Measurements from ENCODE around the gene CAPZB.

CAPZB gene

DNA sequence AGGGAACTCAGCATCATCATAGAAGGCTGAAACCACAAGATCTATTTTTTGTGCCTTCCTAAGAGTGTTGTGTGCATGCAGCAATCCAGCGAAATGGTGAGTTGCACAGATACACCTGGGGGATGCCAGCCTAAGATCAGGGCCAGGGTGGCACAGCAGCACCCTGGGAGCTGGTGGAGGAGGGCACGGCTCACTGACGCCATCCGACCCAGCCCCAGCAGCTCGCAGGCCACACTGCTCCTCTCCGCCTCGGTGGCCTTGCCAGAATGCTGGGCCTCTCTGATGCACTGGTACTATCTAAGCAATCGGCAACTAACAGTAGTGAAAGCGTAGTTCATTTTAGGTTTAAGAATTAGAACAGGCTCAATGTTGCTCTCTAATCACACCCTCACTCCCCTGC is 37.8 kb downstream of the CAPZB start (continued):
- TF ChIP-seq, protein P1, sequence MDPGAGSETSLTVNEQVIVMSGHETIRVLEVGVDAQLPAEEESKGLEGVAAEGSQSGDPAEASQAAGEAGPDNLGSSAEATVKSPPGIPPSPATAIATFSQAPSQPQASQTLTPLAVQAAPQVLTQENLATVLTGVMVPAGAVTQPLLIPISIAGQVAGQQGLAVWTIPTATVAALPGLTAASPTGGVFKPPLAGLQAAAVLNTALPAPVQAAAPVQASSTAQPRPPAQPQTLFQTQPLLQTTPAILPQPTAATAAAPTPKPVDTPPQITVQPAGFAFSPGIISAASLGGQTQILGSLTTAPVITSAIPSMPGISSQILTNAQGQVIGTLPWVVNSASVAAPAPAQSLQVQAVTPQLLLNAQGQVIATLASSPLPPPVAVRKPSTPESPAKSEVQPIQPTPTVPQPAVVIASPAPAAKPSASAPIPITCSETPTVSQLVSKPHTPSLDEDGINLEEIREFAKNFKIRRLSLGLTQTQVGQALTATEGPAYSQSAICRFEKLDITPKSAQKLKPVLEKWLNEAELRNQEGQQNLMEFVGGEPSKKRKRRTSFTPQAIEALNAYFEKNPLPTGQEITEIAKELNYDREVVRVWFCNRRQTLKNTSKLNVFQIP (CRISPR knock-in tag; IDR thresholded peaks at IDR 0.05; ENCODE audit: borderline replicate concordance, low read depth): no peak
- TF ChIP-seq CSDC2 (CRISPR knock-in tag; IDR thresholded peaks at IDR 0.05) (no peak), ESRRG (CRISPR knock-in tag; IDR thresholded peaks at IDR 0.05) (no peak), ZFP30 (CRISPR knock-in tag; IDR thresholded peaks at IDR 0.05) (no peak), ZNF565 (CRISPR knock-in tag; conservative IDR thresholded peaks at IDR 0.05; ENCODE audit: low read depth) (no peak), TCF4 (CRISPR knock-in tag; IDR thresholded peaks at IDR 0.05; ENCODE audit: borderline replicate concordance) (no peak), RARB (CRISPR knock-in tag; IDR thresholded peaks at IDR 0.05) (no peak), BACH2 (CRISPR knock-in tag; IDR thresholded peaks at IDR 0.05; ENCODE audit: borderline replicate concordance) (no peak), ARNTL (CRISPR knock-in tag; IDR thresholded peaks at IDR 0.05; ENCODE audit: borderline replicate concordance, low read depth) (no peak), GLIS3 (CRISPR knock-in tag; IDR thresholded peaks at IDR 0.05) (no peak), ZNF70 (CRISPR knock-in tag; IDR thresholded peaks at IDR 0.05) (no peak)
- TF ChIP-seq, protein P2, sequence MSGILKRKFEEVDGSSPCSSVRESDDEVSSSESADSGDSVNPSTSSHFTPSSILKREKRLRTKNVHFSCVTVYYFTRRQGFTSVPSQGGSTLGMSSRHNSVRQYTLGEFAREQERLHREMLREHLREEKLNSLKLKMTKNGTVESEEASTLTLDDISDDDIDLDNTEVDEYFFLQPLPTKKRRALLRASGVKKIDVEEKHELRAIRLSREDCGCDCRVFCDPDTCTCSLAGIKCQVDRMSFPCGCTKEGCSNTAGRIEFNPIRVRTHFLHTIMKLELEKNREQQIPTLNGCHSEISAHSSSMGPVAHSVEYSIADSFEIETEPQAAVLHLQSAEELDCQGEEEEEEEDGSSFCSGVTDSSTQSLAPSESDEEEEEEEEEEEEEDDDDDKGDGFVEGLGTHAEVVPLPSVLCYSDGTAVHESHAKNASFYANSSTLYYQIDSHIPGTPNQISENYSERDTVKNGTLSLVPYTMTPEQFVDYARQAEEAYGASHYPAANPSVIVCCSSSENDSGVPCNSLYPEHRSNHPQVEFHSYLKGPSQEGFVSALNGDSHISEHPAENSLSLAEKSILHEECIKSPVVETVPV (CRISPR knock-in tag; IDR thresholded peaks at IDR 0.05): no peak

DNA sequence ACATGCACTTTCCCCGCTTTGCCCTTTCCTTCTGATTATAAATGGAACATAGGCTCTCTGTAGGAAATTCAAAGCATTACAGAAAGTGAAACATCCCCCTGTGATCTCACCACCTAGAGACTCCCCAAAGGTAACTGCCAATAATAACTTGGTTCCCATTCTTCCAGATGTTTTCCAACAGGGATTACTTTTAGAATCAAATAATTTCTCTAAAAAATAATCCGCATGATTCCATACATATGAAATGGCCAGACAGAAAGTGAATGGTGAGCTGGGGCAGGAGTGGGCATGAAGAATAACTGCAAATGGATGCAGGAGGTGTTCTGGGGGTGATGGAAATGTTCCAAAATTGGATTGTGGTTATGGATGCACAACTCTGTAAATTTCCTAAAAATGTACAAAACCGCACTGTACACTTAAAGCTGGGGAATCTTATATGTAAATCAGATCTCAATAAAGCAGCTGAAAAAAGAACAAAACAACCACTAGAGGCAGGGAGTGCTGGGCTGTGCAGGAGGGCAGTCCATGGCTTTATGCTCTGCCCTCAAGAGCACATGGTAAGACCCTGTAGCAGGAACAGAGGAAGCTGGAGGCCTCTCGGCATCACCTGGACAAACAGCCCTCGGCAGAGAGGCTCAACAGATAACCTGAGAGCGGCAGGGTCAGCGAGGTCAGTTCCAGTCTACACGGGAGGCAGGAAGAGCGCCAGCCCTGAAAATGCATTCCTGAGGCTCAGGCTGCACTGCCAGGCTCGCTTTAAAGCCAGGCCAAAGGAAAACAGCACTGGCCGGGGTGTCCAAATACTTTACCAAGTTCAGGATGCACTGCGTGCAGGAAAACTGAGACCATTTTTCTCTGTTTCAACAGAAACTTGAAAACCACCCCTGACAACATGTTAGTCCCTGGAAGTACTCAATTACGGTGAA is 39.7 kb downstream of the CAPZB start:
- ATAC-seq: peak; percentile 68
- 0 out of 2 replicates have a peak, but pooled peaks have one; percentile 8 for TF ChIP-seq ZNF8 (CRISPR knock-in tag; IDR thresholded peaks at IDR 0.05)
- TF ChIP-seq, protein P1 (CRISPR knock-in tag; IDR thresholded peaks at IDR 0.05; ENCODE audit: borderline replicate concordance, low read depth): no peak

DNA sequence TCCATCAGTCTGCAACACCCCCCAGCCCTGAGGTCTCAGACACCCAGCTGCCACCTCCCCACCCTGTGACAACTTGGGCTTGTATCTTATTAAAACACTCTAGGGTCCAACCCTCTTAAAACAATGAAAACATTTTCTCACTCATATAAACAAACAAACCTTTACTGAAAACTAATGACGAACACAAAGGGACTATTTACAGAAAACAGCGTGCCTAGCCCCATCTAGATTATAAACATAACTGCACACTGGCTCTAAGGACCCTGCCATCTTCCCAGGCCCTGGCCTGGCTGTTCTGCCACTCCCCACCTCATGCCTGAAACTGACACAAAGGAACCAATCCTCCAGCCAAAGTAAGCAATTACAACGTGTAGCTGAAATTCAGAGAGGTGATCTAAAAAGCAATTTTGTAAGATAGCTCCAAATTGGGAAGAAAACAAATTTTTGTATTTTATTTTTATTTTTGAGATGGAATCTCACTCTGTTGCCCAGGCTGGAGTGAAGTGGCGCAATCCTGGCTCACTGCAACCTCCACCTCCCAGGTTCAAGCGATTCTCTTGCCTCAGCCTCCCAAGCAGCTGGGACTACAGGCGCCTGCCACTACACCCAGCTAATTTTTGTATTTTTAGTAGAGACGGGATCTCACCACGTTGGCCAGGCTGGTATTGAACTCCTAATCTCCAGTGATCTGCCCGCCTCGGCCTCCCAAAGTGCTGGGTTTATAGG is 40.9 kb downstream of the CAPZB start:
- no peak for ATAC-seq
- TF ChIP-seq ESRRG (CRISPR knock-in tag; IDR thresholded peaks at IDR 0.05): no peak
- 0 out of 2 replicates have a peak, but pooled peaks have one; percentile 16 for TF ChIP-seq SNAI2 (CRISPR knock-in tag; IDR thresholded peaks at IDR 0.05)
- TF ChIP-seq PPARA (CRISPR knock-in tag; IDR thresholded peaks at IDR 0.05; ENCODE audit: borderline replicate concordance): no peak

DNA sequence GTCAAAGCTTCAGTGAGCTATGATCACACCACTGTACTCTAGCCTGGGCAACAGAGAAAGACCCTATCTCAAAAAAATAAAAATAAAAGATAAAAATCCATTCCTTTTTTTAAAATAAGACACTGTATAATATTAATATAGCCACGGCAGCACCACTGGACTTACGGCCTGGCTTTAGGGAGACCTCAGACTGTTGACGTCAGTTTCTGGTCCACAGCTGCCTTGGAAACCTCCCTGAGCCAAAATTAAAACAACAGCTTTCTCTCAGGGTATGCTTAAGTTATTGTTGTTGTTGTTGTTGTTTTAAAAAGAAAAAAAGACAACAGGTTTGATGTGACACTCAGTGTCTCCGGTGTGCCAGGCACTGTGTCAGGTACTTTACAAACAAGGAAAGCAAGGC is 42.0 kb downstream of the CAPZB start:
- ATAC-seq: no peak
- TF ChIP-seq, protein P3, sequence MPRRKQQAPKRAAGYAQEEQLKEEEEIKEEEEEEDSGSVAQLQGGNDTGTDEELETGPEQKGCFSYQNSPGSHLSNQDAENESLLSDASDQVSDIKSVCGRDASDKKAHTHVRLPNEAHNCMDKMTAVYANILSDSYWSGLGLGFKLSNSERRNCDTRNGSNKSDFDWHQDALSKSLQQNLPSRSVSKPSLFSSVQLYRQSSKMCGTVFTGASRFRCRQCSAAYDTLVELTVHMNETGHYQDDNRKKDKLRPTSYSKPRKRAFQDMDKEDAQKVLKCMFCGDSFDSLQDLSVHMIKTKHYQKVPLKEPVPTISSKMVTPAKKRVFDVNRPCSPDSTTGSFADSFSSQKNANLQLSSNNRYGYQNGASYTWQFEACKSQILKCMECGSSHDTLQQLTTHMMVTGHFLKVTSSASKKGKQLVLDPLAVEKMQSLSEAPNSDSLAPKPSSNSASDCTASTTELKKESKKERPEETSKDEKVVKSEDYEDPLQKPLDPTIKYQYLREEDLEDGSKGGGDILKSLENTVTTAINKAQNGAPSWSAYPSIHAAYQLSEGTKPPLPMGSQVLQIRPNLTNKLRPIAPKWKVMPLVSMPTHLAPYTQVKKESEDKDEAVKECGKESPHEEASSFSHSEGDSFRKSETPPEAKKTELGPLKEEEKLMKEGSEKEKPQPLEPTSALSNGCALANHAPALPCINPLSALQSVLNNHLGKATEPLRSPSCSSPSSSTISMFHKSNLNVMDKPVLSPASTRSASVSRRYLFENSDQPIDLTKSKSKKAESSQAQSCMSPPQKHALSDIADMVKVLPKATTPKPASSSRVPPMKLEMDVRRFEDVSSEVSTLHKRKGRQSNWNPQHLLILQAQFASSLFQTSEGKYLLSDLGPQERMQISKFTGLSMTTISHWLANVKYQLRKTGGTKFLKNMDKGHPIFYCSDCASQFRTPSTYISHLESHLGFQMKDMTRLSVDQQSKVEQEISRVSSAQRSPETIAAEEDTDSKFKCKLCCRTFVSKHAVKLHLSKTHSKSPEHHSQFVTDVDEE (CRISPR knock-in tag; IDR thresholded peaks at IDR 0.05): no peak
- TF ChIP-seq, protein P1 (CRISPR knock-in tag; IDR thresholded peaks at IDR 0.05; ENCODE audit: borderline replicate concordance, low read depth): no peak
- TF ChIP-seq ZNF565 (CRISPR knock-in tag; conservative IDR thresholded peaks at IDR 0.05; ENCODE audit: low read depth) (no peak), ISL1 (CRISPR knock-in tag; IDR thresholded peaks at IDR 0.05) (no peak), ZFP3 (CRISPR knock-in tag; IDR thresholded peaks at IDR 0.05) (no peak), ZNF70 (CRISPR knock-in tag; IDR thresholded peaks at IDR 0.05) (no peak), BACH2 (CRISPR knock-in tag; IDR thresholded peaks at IDR 0.05; ENCODE audit: borderline replicate concordance) (no peak), CSDC2 (CRISPR knock-in tag; IDR thresholded peaks at IDR 0.05) (no peak), OSR1 (CRISPR knock-in tag; IDR thresholded peaks at IDR 0.05) (no peak)
- TF ChIP-seq, protein P2 (CRISPR knock-in tag; IDR thresholded peaks at IDR 0.05): no peak
- TF ChIP-seq, protein P4, sequence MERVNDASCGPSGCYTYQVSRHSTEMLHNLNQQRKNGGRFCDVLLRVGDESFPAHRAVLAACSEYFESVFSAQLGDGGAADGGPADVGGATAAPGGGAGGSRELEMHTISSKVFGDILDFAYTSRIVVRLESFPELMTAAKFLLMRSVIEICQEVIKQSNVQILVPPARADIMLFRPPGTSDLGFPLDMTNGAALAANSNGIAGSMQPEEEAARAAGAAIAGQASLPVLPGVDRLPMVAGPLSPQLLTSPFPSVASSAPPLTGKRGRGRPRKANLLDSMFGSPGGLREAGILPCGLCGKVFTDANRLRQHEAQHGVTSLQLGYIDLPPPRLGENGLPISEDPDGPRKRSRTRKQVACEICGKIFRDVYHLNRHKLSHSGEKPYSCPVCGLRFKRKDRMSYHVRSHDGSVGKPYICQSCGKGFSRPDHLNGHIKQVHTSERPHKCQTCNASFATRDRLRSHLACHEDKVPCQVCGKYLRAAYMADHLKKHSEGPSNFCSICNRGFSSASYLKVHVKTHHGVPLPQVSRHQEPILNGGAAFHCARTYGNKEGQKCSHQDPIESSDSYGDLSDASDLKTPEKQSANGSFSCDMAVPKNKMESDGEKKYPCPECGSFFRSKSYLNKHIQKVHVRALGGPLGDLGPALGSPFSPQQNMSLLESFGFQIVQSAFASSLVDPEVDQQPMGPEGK (CRISPR knock-in tag; IDR thresholded peaks at IDR 0.05; ENCODE audit: borderline replicate concordance): no peak

Measured in SK-N-SH treated with all-trans-retinoic acid at 6 μM for 48 hours (cell line).